GM12865 (cell line): ENCODE measurements around the gene CCNJL.

Source experiments
- DNase-seq: peaks from one replicate; pipeline ENCODE4 v3.0.0; 2010; ENCODE audit warnings: low read depth
- H3K4me3 ChIP-seq: 2 replicates; pipeline ENCODE4 v1.5.1; 2011; ENCODE audit warnings: mild to moderate bottlenecking, low read depth, low read length, control low read depth
- CTCF ChIP-seq: IDR thresholded peaks from 2 replicates; pipeline ENCODE4 v1.5.1; 2011; ENCODE audit warnings: low read length, control low read depth, low read depth, inconsistent platforms; ENCODE audit not compliant: insufficient read depth; ENCODE audit errors: missing control alignments

CCNJL gene

GRCh38 chr5:160357394-160357793 lies 45.0 kb upstream of the CCNJL start:
- TF ChIP-seq CTCF, result no peak
- no peak overlapping the region for H3K4me3 ChIP-seq
- no peak for DNase-seq

GRCh38 chr5:160356550-160357347 lies 44.4 kb upstream of the CCNJL start:
- no peak for DNase-seq
- H3K4me3 ChIP-seq, result no peak overlapping the region
- no peak for TF ChIP-seq CTCF

GRCh38 chr5:160354666-160355065 lies 42.3 kb upstream of the CCNJL start:
- TF ChIP-seq CTCF, result no peak

GRCh38 chr5:160353379-160353778 lies 41.0 kb upstream of the CCNJL start:
- no peak for TF ChIP-seq CTCF
- no peak overlapping the region for H3K4me3 ChIP-seq
- DNase-seq, result no peak

More at GRCh38 chr5:160354666-160355065, 42.3 kb upstream of the CCNJL start:
- H3K4me3 ChIP-seq, result no peak overlapping the region
- DNase-seq, result no peak

GRCh38 chr5:160352308-160352707 lies 39.9 kb upstream of the CCNJL start:
- DNase-seq, result no peak
- no peak for TF ChIP-seq CTCF
- no peak overlapping the region for H3K4me3 ChIP-seq

DNA sequence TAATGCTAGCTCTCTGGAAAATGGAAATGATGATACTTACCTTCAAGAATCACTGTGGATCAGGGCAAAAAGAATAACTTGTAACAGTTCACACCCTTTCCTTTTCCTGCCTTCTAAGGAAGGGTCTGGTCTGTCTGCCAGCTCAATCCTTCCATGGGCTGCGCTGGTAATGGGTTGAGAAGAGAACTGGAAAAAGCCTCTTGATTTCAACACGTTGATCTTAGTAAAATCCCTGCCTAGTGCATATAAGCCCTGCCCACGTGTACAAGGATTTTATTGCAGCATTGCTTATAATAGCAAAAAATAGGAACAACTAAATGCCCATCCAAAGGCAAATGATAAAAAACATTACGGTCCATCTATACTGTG lies 37.6 kb upstream of the CCNJL start:
- no peak overlapping the region for H3K4me3 ChIP-seq
- TF ChIP-seq CTCF, result no peak
- DNase-seq, result no peak
